Loucy (cell line): ENCODE results near the gene CUL5.

Experiments
- H2AFZ ChIP-seq: fragments of 200-600 bp; sonication (generic); 2 replicates; pipeline ENCODE4 v1.6.0; 2016; ENCODE audit warnings: antibody characterized with exemption, mild to moderate bottlenecking, low read length, moderate library complexity
- H3F3A ChIP-seq: fragments of 200-600 bp; 2 replicates; pipeline ENCODE4 v1.6.0; 2016; ENCODE audit warnings: antibody characterized with exemption, low read depth, mild to moderate bottlenecking
- H3K27me3 ChIP-seq: fragments of 200-600 bp; sonication (generic); 2 replicates; pipeline ENCODE4 v1.6.1; 2014; ENCODE audit warnings: low read length, mild to moderate bottlenecking; ENCODE audit not compliant: insufficient read depth, poor library complexity, severe bottlenecking
- H3K36me3 ChIP-seq: fragments of 200-600 bp; sonication (generic); 2 replicates; pipeline ENCODE4 v1.6.1; 2016; ENCODE audit warnings: low read length; ENCODE audit not compliant: insufficient read depth
- H3K4me1 ChIP-seq: fragments of 200-600 bp; sonication (generic); 2 replicates; pipeline ENCODE4 v1.5.1; 2014; ENCODE audit warnings: low read length, mild to moderate bottlenecking; ENCODE audit not compliant: insufficient read depth, poor library complexity, severe bottlenecking
- H3K4me2 ChIP-seq: fragments of 200-600 bp; sonication (generic); 2 replicates; pipeline ENCODE4 v1.6.0; 2014; ENCODE audit warnings: antibody characterized with exemption, low read length, low read depth, mild to moderate bottlenecking; ENCODE audit not compliant: poor library complexity, severe bottlenecking
- H3K4me3 ChIP-seq: fragments of 200-600 bp; sonication (generic); 2 replicates; pipeline ENCODE4 v1.5.1; 2014; ENCODE audit warnings: low read length, mild to moderate bottlenecking, mixed read lengths; ENCODE audit not compliant: poor library complexity, severe bottlenecking
- H3K79me2 ChIP-seq: fragments of 200-600 bp; sonication (generic); 2 replicates; pipeline ENCODE4 v1.6.1; 2014; ENCODE audit warnings: low read length; ENCODE audit not compliant: insufficient read depth
- H3K9ac ChIP-seq: fragments of 200-600 bp; sonication (generic); 2 replicates; pipeline ENCODE4 v1.6.0; 2014; ENCODE audit warnings: mild to moderate bottlenecking, low read depth, low read length, moderate library complexity; ENCODE audit not compliant: poor library complexity, severe bottlenecking
- H3K9me2 ChIP-seq: fragments of 200-600 bp; sonication (generic); replicated peaks from 2 replicates; pipeline ENCODE4 v1.6.1; 2016; ENCODE audit warnings: low read depth, low read length, mixed read lengths
- H3K9me3 ChIP-seq: fragments of 200-600 bp; sonication (generic); 2 replicates; pipeline ENCODE4 v1.6.1; 2014; ENCODE audit warnings: mild to moderate bottlenecking, antibody characterized with exemption, low read length, low read depth; ENCODE audit not compliant: insufficient read depth
- H4K20me1 ChIP-seq: fragments of 200-600 bp; sonication (generic); 2 replicates; pipeline ENCODE4 v1.6.0; 2014; ENCODE audit warnings: antibody characterized with exemption, low read length, mild to moderate bottlenecking; ENCODE audit not compliant: insufficient read depth, poor library complexity, severe bottlenecking
- CTCF ChIP-seq: fragments of 200-600 bp; sonication (generic); conservative IDR thresholded peaks from 2 replicates; pipeline ENCODE4 v1.5.1; 2014; ENCODE audit warnings: mild to moderate bottlenecking, antibody characterized with exemption, low read length
- EZH2phosphoT487 ChIP-seq: fragments of 200-600 bp; IDR thresholded peaks from 2 replicates; pipeline ENCODE4 v1.6.1; 2018; ENCODE audit warnings: antibody characterized with exemption, mild to moderate bottlenecking, moderate library complexity, borderline replicate concordance

Gene CUL5

GRCh38 chr11:108002476-108002875 lies 6.2 kb upstream of the CUL5 start:
- no peak overlapping the region for H2AFZ ChIP-seq

GRCh38 chr11:108003623-108004022 lies 5.1 kb upstream of the CUL5 start:
- Histone ChIP-seq H4K20me1 (no peaks in the 10 kb centered on the region), H2AFZ (no peak overlapping the region), H3K4me3 (no peak overlapping the region), H3F3A (no peaks in the 10 kb centered on the region), H3K4me2 (no peak overlapping the region), H3K27me3 (no peaks in the 10 kb centered on the region), H3K36me3 (no peaks in the 10 kb centered on the region), H3K79me2 (no peaks in the 10 kb centered on the region), H3K9me2 (no peaks in the 10 kb centered on the region), H3K9me3 (no peaks in the 10 kb centered on the region), H3K4me1 (no peaks in the 10 kb centered on the region), H3K9ac (no peak overlapping the region)
- TF ChIP-seq EZH2phosphoT487 (no peak), CTCF (no peak)

More at GRCh38 chr11:108002476-108002875, 6.2 kb upstream of the CUL5 start:
- Histone ChIP-seq H3K4me3 (no peak overlapping the region), H3K4me1 (no peaks in the 10 kb centered on the region), H3K36me3 (no peaks in the 10 kb centered on the region), H3K9me2 (no peaks in the 10 kb centered on the region), H3F3A (no peaks in the 10 kb centered on the region), H3K79me2 (no peaks in the 10 kb centered on the region), H3K9ac (no peak overlapping the region), H3K4me2 (no peak overlapping the region), H3K9me3 (no peaks in the 10 kb centered on the region), H4K20me1 (no peaks in the 10 kb centered on the region), H3K27me3 (no peaks in the 10 kb centered on the region)
- no peak for TF ChIP-seq CTCF
- TF ChIP-seq EZH2phosphoT487: no peak

GRCh38 chr11:108007819-108008218 lies 879 bp upstream of the CUL5 start:
- Histone ChIP-seq H3K9me2 (no peaks in the 10 kb centered on the region), H3K36me3 (no peaks in the 10 kb centered on the region), H3K4me3 (no peak overlapping the region), H3K9me3 (no peaks in the 10 kb centered on the region), H3K27me3 (no peaks in the 10 kb centered on the region), H3K4me2 (peak overlapping the region; percentile 97), H3K9ac (no peak overlapping the region), H3K79me2 (peaks cover 41% of the 10 kb centered on the region), H4K20me1 (peaks cover 32% of the 10 kb centered on the region), H3F3A (no peaks in the 10 kb centered on the region), H2AFZ (no peak overlapping the region), H3K4me1 (peaks cover 25% of the 10 kb centered on the region)
- TF ChIP-seq CTCF (no peak), EZH2phosphoT487 (no peak)
